Measurements from ENCODE around the gene APOBEC3F.
"Not testable (repeated sequence)": the region's sequence is repeated elsewhere in the genome, so short reads cannot be mapped to it uniquely, and the experiment has no call there.

Gene APOBEC3F

GRCh38 chr22:39027717-39028116, 12.9 kb upstream of the APOBEC3F start:
- 85 to 87% methylated on average over 4 of the region's 4 CpGs for WGBS, 2 experiments
- no peaks in the 10 kb centered on the region for H3K9me3 ChIP-seq (ENCODE audit: control insufficient read depth, low read length)
- no peaks in the 10 kb centered on the region for H3K4me1 ChIP-seq (ENCODE audit: control insufficient read depth, insufficient read depth, low read length)

GRCh38 chr22:39028281-39028680, 12.4 kb upstream of the APOBEC3F start:
- Histone ChIP-seq H3K36me3 (ENCODE audit: control insufficient read depth, insufficient read depth, low read length) (no peaks in the 10 kb centered on the region), H3K27ac (ENCODE audit: insufficient read depth, low read depth, low read length, poor library complexity, severe bottlenecking) (no peak overlapping the region), H3K9me3 (ENCODE audit: control insufficient read depth, low read length) (no peaks in the 10 kb centered on the region), H3K4me3 (ENCODE audit: insufficient read depth, low read depth, low read length) (no peak overlapping the region), H3K27me3 (ENCODE audit: control insufficient read depth, insufficient read depth, low read length, poor library complexity, severe bottlenecking) (no peaks in the 10 kb centered on the region), H3K4me1 (ENCODE audit: control insufficient read depth, insufficient read depth, low read length) (no peaks in the 10 kb centered on the region)
- 88 to 89% methylated on average over 11 of the region's 11 CpGs for WGBS, 2 experiments

More at GRCh38 chr22:39027717-39028116, 12.9 kb upstream of the APOBEC3F start:
- H3K4me3 ChIP-seq (ENCODE audit: insufficient read depth, low read depth, low read length) = no peak overlapping the region
- H3K36me3 ChIP-seq (ENCODE audit: control insufficient read depth, insufficient read depth, low read length) = no peaks in the 10 kb centered on the region
- H3K27ac ChIP-seq (ENCODE audit: insufficient read depth, low read depth, low read length, poor library complexity, severe bottlenecking) = no peak overlapping the region
- no peaks in the 10 kb centered on the region for H3K27me3 ChIP-seq (ENCODE audit: control insufficient read depth, insufficient read depth, low read length, poor library complexity, severe bottlenecking)

GRCh38 chr22:39029227-39029626, 11.4 kb upstream of the APOBEC3F start:
- Histone ChIP-seq H3K4me3 (ENCODE audit: insufficient read depth, low read depth, low read length) (no peak overlapping the region), H3K36me3 (ENCODE audit: control insufficient read depth, insufficient read depth, low read length) (no peaks in the 10 kb centered on the region), H3K4me1 (ENCODE audit: control insufficient read depth, insufficient read depth, low read length) (no peaks in the 10 kb centered on the region), H3K27ac (ENCODE audit: insufficient read depth, low read depth, low read length, poor library complexity, severe bottlenecking) (no peak overlapping the region), H3K9me3 (ENCODE audit: control insufficient read depth, low read length) (no peaks in the 10 kb centered on the region), H3K27me3 (ENCODE audit: control insufficient read depth, insufficient read depth, low read length, poor library complexity, severe bottlenecking) (no peaks in the 10 kb centered on the region)
- WGBS, 2 experiments = 92 to 95% methylated on average over 13 of the region's 13 CpGs

- Histone ChIP-seq H3K9me3 (ENCODE audit: control insufficient read depth, low read length) (no peaks in the 10 kb centered on the region), H3K4me3 (ENCODE audit: insufficient read depth, low read depth, low read length) (no peak overlapping the region), H3K27ac (ENCODE audit: insufficient read depth, low read depth, low read length, poor library complexity, severe bottlenecking) (no peak overlapping the region), H3K4me1 (ENCODE audit: control insufficient read depth, insufficient read depth, low read length) (no peaks in the 10 kb centered on the region), H3K27me3 (ENCODE audit: control insufficient read depth, insufficient read depth, low read length, poor library complexity, severe bottlenecking) (no peaks in the 10 kb centered on the region), H3K36me3 (ENCODE audit: control insufficient read depth, insufficient read depth, low read length) (no peaks in the 10 kb centered on the region)
- 95 to 96% methylated on average over 14 of the region's 14 CpGs for WGBS, 2 experiments
Measured at GRCh38 chr22:39030705-39031104, 10.0 kb upstream of the APOBEC3F start.

- H3K36me3 ChIP-seq (ENCODE audit: control insufficient read depth, insufficient read depth, low read length) = not testable (repeated sequence)
- WGBS, 2 experiments = 51 to 54% methylated on average over 15 to 16 of the region's 18 CpGs
Measured at GRCh38 chr22:39031434-39032295, 9.0 kb upstream of the APOBEC3F start.

GRCh38 chr22:39037071-39037470, 3.6 kb upstream of the APOBEC3F start:
- H3K9me3 ChIP-seq (ENCODE audit: control insufficient read depth, low read length); H3K4me3 ChIP-seq (ENCODE audit: insufficient read depth, low read depth, low read length); H3K4me1 ChIP-seq (ENCODE audit: control insufficient read depth, insufficient read depth, low read length); H3K27ac ChIP-seq (ENCODE audit: insufficient read depth, low read depth, low read length, poor library complexity, severe bottlenecking); H3K36me3 ChIP-seq (ENCODE audit: control insufficient read depth, insufficient read depth, low read length); H3K27me3 ChIP-seq (ENCODE audit: control insufficient read depth, insufficient read depth, low read length, poor library complexity, severe bottlenecking): not testable (repeated sequence)
- 26 to 46% methylated on average over 2 of the region's 2 CpGs for WGBS, 2 experiments

More at GRCh38 chr22:39031434-39032295, 9.0 kb upstream of the APOBEC3F start:
- H3K27me3 ChIP-seq (ENCODE audit: control insufficient read depth, insufficient read depth, low read length, poor library complexity, severe bottlenecking); H3K4me1 ChIP-seq (ENCODE audit: control insufficient read depth, insufficient read depth, low read length); H3K4me3 ChIP-seq (ENCODE audit: insufficient read depth, low read depth, low read length); H3K27ac ChIP-seq (ENCODE audit: insufficient read depth, low read depth, low read length, poor library complexity, severe bottlenecking); H3K9me3 ChIP-seq (ENCODE audit: control insufficient read depth, low read length): not testable (repeated sequence)

- no peak overlapping the region for H3K27ac ChIP-seq (ENCODE audit: insufficient read depth, low read depth, low read length, poor library complexity, severe bottlenecking)
- no peaks in the 10 kb centered on the region for H3K36me3 ChIP-seq (ENCODE audit: control insufficient read depth, insufficient read depth, low read length)
- H3K27me3 ChIP-seq (ENCODE audit: control insufficient read depth, insufficient read depth, low read length, poor library complexity, severe bottlenecking) = no peaks in the 10 kb centered on the region
- H3K4me3 ChIP-seq (ENCODE audit: insufficient read depth, low read depth, low read length) = no peak overlapping the region
- peaks cover 5% of the 10 kb centered on the region for H3K4me1 ChIP-seq (ENCODE audit: control insufficient read depth, insufficient read depth, low read length)
- no peaks in the 10 kb centered on the region for H3K9me3 ChIP-seq (ENCODE audit: control insufficient read depth, low read length)
- 85 to 91% methylated on average over 19 of the region's 19 CpGs for WGBS, 2 experiments
Measured at GRCh38 chr22:39039306-39040126, 1.1 kb upstream of the APOBEC3F start.

GRCh38 chr22:39040155-39040537, 518 bp upstream of the APOBEC3F start:
- H3K4me1 ChIP-seq (ENCODE audit: control insufficient read depth, insufficient read depth, low read length); H3K27me3 ChIP-seq (ENCODE audit: control insufficient read depth, insufficient read depth, low read length, poor library complexity, severe bottlenecking); H3K27ac ChIP-seq (ENCODE audit: insufficient read depth, low read depth, low read length, poor library complexity, severe bottlenecking); H3K9me3 ChIP-seq (ENCODE audit: control insufficient read depth, low read length); H3K4me3 ChIP-seq (ENCODE audit: insufficient read depth, low read depth, low read length); H3K36me3 ChIP-seq (ENCODE audit: control insufficient read depth, insufficient read depth, low read length): not testable (repeated sequence)
- WGBS, 2 experiments = 26 to 27% methylated on average over 9 of the region's 14 CpGs

- WGBS, 2 experiments = 94 to 95% methylated on average over 7 of the region's 7 CpGs
- Histone ChIP-seq H3K27ac (ENCODE audit: insufficient read depth, low read depth, low read length, poor library complexity, severe bottlenecking) (no peak overlapping the region), H3K4me3 (ENCODE audit: insufficient read depth, low read depth, low read length) (no peak overlapping the region)
Measured at GRCh38 chr22:39041908-39042307, 1.2 kb downstream of the APOBEC3F start.

GRCh38 chr22:39043063-39043462, 2.4 kb downstream of the APOBEC3F start:
- H3K27me3 ChIP-seq (ENCODE audit: control insufficient read depth, insufficient read depth, low read length, poor library complexity, severe bottlenecking); H3K36me3 ChIP-seq (ENCODE audit: control insufficient read depth, insufficient read depth, low read length); H3K27ac ChIP-seq (ENCODE audit: insufficient read depth, low read depth, low read length, poor library complexity, severe bottlenecking); H3K4me3 ChIP-seq (ENCODE audit: insufficient read depth, low read depth, low read length); H3K9me3 ChIP-seq (ENCODE audit: control insufficient read depth, low read length); H3K4me1 ChIP-seq (ENCODE audit: control insufficient read depth, insufficient read depth, low read length): not testable (repeated sequence)
- WGBS, 2 experiments = 90 to 95% methylated on average over 9 to 14 of the region's 18 CpGs

More at GRCh38 chr22:39041908-39042307, 1.2 kb downstream of the APOBEC3F start:
- peaks cover 5% of the 10 kb centered on the region for H3K4me1 ChIP-seq (ENCODE audit: control insufficient read depth, insufficient read depth, low read length)
- H3K27me3 ChIP-seq (ENCODE audit: control insufficient read depth, insufficient read depth, low read length, poor library complexity, severe bottlenecking) = no peaks in the 10 kb centered on the region
- H3K9me3 ChIP-seq (ENCODE audit: control insufficient read depth, low read length) = no peaks in the 10 kb centered on the region
- H3K36me3 ChIP-seq (ENCODE audit: control insufficient read depth, insufficient read depth, low read length) = no peaks in the 10 kb centered on the region
